Measurements from ENCODE around the gene P2RY6.
"Not testable (repeated sequence)": the region's sequence is repeated elsewhere in the genome, so short reads cannot be mapped to it uniquely, and the experiment has no call there.

The P2RY6 gene

DNA sequence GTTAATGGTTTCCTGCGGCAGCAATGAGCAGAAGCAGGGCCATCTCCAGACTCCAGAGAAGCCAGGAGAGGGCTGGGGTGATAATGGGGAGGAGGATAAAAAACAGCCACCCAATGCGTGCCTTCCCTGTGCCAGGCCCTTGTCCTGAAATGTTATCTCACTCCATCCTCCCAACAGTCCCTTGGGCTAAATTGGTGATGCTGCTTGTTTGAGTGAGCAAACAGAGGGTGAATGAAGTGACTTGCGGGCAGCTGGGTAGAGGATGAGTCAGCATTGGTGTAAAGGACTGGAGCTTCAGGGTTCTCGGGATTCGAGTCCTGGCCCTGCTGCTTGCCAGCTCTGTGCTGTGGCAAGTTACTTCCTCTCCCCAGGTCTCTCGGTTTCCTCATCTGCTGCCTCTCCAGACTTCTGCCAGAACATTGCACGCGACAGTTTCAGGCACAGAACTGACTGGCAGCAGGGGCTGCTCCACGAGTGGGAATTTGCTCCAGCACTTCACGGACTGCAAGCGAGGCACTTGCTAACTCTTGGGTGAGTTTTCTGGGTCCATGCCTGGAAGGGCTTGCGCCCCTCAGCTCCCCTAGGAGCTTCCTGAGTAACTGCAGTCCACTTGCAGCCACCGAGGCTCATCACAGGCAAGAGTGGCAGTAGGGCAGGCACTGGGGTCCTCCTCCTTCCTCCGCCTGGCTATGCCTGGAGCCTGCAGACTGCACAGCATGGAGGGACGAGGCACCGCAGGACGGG lies at the start of gene P2RY6:
Gene P2RY6 (plus strand): TSS at position 403 of the 744 bp plus-strand sequence. CDS start 24,181 bp downstream, outside the sequence.
- peak; percentile 20 for DNase-seq

GRCh38 chr11:73223998-73224730 lies 48.0 kb upstream of the P2RY6 start:
- no peak for DNase-seq

DNA sequence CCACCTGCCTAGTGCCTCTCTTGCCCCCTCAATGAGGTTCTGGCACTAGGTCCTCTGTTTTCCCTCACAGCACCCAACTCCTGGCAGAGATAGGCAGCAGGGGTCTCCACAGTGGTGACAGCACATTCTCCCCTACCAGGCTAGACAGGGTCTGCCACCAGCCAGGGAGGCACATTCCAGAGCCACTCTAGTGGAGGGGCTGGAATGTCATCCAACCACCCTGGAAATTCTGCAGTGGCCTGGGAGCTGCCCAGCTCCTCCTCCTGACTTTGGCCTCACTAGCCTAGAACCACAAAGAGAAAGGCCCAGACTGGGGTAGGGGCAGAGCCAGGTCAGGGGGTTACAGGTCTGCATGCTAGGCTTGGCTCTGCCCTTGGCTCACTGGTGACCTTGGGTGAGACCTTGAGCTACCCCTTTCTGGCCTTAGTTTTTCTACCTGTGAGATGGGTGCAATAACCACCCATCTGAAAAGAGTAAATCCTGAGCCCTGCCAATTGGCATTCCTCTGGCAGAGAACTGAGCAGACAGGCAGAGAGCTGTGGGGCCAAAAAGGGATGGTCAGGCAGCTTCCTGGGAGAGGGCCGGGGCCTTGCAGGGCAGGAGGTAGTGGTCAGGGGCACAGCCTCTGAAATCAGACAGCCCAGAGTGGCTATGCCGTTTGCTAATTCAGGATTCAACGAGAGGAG lies 47.0 kb upstream of the P2RY6 start:
- DNase-seq = no peak

DNA sequence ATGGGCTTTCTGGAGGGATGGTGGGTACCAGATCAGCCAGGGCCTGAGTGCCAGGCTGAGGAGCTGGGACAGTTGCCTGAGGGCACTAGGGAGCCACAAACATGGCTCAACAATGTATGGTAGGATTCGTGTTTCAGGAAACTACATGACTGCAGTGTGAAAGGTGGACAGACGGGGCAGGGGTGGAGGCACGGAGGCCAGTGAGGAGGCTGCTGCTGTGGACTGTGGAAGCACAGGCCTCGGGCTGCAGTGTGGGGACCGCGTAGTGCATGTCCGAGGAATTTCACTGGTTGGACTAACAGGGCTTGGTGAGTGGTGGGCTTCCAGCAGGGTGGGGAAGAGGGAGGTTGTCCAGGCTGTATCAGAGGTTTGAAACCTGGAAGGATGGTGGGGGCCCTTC lies 46.3 kb upstream of the P2RY6 start:
- no peak for DNase-seq

DNA sequence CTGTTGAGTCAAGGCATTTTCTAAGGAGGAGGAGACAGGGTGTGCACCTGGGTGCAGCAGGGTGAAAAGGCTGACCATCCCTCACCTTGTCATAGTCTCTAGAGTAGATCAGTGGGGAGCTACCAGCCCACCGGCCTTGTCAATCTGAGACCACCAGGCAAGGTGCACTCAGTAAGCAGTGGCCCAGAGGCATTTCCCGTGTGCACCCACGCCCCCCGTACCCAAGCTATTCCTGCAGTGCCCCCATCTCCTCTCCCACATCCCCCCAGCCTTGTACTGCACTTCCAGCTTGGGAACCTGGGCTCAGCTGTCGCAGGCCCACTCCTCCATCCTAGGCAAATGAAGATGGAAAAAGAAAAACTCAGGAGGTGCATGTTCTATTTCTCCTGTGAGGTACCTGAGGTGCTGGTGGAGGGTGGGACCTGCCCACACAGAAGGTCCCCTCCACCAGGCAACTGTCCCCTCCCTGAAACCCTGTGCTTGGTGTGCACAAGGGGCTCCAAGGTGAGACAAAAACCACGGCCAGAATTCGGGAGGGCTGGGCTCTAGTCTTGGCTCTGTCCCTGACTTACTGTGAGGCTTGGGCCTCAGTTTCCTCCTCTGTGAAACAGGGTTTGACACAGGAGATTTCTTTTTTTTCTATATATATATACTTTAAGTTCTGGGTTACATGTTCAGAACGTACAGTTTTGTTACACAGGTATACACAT lies 45.7 kb upstream of the P2RY6 start:
- DNase-seq = no peak

DNA sequence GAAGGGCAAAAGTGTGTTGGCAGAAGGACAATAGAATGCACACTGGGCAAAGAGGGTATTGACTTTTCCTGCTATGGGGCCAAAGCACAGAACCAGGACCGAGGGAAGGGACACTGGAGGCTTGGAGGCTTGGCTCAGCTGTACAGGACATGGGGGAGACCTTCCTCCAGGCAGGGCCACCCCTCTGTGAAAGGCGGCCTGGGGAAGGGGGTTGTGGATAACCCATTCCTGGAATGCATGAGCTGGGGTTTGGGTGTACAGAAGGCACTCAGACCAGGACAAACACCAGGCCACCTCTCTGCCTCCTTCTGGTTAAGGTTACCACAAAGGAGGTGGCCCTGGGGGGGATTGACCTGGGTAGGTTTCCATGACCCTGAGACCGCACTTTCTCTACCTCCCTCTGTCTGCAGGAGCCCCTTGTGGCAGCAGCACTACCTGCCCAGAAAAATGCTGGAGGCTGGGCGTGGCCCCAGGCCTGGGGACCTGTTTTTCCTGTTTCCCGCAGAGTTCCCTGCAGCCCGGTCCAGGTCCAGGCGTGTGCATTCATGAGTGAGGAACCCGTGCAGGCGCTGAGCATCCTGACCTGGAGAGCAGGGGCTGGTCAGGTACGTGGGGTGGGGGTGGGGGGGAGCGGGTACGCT lies 44.4 kb upstream of the P2RY6 start:
- no peak for DNase-seq

- DNase-seq = no peak
Observed at GRCh38 chr11:73228268-73229134, 43.6 kb upstream of the P2RY6 start.

DNA sequence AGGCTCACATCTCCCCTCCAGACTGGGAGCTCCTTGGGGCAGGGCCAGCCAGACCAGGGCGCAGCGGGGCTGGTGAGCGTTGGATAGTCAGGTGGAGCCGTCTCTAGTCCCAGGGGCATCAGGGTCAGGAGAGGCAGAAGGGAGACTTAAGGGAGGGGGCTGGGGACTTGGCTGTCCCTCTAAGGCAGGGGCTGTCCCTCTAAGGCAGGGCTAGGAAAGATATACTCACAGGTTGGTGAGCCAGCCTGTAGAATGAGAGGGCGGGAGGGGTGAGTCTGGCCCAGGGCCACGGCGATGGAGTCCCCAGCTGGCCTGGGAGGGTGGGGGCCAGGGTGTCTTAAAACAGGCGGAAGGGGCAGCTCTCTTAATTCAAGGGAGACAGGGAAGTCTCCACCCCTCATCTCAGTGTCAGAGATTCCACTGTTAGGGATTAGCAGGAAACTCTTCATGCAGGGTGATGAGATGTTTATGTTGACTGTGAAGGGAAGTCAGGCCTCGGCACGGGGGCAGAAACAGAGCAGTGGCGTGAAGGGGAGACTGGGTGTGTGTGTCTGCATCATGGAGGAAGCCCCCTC lies 42.7 kb upstream of the P2RY6 start:
- DNase-seq = no peak

GRCh38 chr11:73229896-73230875 lies 42.0 kb upstream of the P2RY6 start:
- DNase-seq = no peak

- no peak for DNase-seq
Observed at GRCh38 chr11:73230931-73231330, 41.2 kb upstream of the P2RY6 start.

GRCh38 chr11:73232487-73232886 lies 39.7 kb upstream of the P2RY6 start:
- not testable (repeated sequence) for DNase-seq

- no peak for DNase-seq
Observed at GRCh38 chr11:73233211-73233610, 38.9 kb upstream of the P2RY6 start.

GRCh38 chr11:73233692-73234470 lies 38.3 kb upstream of the P2RY6 start:
- no peak for DNase-seq

DNA sequence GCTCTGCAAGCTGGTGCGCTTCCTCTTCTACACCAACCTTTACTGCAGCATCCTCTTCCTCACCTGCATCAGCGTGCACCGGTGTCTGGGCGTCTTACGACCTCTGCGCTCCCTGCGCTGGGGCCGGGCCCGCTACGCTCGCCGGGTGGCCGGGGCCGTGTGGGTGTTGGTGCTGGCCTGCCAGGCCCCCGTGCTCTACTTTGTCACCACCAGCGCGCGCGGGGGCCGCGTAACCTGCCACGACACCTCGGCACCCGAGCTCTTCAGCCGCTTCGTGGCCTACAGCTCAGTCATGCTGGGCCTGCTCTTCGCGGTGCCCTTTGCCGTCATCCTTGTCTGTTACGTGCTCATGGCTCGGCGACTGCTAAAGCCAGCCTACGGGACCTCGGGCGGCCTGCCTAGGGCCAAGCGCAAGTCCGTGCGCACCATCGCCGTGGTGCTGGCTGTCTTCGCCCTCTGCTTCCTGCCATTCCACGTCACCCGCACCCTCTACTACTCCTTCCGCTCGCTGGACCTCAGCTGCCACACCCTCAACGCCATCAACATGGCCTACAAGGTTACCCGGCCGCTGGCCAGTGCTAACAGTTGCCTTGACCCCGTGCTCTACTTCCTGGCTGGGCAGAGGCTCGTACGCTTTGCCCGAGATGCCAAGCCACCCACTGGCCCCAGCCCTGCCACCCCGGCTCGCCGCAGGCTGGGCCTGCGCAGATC lies 37.5 kb upstream of the P2RY6 start:
- no peak for DNase-seq

GRCh38 chr11:73235236-73235786 lies 36.8 kb upstream of the P2RY6 start:
- no peak for DNase-seq

- DNase-seq = no peak
Observed at GRCh38 chr11:73236205-73236765, 35.9 kb upstream of the P2RY6 start.

- DNase-seq = no peak
Observed at GRCh38 chr11:73236854-73237253, 35.3 kb upstream of the P2RY6 start.
